GM19328 (cell line): ENCODE data around the gene RNF181.
A peak's percentile ranks its signal among the peaks of the same experiment; 100 is the strongest.
"Not testable (repeated sequence)": the region's sequence is repeated elsewhere in the genome, so short reads cannot be mapped to it uniquely, and the experiment has no call there.

Experiments
- ATAC-seq: cut with Tn5 transposase; IDR thresholded peaks from one replicate; pipeline ENCODE4 v1.9.1; 2021; ENCODE audit warnings: mild to moderate bottlenecking, moderate library complexity; ENCODE audit not compliant: unreplicated experiment

RNF181 gene

DNA sequence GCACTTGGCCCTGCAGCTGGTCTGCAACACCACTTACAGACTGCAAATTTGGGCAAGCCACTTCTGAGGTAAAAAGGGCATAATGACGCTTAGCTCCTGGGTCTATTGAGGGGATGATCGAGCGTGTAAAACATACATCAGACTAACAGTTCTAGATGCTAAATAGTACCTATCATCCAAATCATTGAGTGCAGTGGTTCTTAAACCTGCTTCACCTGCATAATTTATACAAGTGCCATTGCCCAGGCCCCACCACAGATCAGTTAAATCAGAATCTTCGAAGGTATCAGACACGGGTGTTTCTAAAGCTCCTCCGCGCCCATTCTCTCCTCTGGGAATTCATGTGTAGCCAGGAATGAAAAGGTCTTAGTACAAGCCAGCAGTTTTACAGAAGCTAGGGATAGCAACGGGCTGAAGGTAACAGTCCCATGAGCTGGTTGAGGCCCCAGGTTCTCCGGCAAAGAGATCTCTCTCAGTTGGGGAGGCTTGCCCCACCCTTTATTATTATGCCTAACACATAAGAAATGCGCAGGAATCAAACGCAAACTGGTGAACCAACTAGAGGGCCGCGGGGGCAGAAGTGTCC, 737 bp upstream of the RNF181 start:
- ATAC-seq = no peak

- no peak for ATAC-seq
Measured at GRCh38 chr2:85596026-85596333, 435 bp downstream of the RNF181 start.

- ATAC-seq = no peak
Measured at GRCh38 chr2:85596486-85597143, 1.1 kb downstream of the RNF181 start.

DNA sequence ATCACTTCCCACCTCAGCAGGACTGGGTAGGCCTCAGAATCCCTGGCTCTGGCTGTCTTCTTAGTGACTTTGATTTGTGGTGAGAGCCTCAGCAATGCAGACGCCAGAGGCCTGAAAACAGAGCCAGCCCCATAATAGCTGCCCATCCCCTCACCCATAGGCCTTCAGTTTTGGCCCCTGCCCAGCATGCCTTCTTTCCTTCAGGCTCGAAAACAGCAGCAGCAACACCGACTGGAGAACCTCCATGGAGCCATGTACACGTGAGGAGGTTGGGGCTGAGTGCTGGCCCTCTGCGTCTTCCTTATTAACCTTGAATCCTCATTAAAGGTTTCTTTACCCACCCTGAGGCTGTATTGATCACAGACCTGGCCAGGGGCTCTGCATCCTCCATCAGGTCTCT, 1.7 kb downstream of the RNF181 start:
- ATAC-seq = no peak

DNA sequence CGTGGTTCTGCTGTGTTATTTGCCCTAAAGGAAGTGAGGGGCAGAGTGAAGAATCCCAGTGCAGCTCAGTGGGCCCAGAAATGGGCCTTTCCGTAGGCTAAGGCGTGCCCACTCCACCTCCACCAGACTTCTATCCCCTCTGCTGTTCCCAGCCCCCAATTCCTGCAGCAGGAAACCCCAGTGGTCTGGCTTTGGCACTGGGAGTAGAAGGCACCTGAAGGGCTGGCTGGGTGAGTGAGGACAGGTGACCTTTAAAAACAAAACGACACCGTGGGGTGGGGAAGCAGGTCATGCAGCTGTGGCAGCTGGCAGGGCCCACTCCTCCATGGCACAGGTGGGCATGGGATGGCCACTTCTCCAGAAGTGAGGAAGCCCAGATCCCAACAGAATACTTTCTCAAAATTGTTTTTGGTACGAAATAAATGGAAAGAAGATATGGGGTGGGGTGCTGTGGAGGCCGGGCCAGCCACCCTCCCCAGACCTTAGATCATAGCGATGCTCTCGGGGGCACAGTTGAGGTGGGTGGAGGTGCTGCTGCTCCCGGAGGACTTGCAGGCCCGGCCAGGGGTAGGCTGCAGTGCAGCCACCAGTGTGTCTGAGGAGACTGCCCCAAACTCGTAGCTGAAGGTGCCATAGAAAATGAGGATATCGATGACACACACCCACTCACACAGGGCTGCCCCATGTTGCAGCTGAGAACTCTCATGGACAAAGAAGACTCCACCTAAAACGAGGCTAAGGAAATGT, 3.2 kb downstream of the RNF181 start:
- no peak for ATAC-seq

DNA sequence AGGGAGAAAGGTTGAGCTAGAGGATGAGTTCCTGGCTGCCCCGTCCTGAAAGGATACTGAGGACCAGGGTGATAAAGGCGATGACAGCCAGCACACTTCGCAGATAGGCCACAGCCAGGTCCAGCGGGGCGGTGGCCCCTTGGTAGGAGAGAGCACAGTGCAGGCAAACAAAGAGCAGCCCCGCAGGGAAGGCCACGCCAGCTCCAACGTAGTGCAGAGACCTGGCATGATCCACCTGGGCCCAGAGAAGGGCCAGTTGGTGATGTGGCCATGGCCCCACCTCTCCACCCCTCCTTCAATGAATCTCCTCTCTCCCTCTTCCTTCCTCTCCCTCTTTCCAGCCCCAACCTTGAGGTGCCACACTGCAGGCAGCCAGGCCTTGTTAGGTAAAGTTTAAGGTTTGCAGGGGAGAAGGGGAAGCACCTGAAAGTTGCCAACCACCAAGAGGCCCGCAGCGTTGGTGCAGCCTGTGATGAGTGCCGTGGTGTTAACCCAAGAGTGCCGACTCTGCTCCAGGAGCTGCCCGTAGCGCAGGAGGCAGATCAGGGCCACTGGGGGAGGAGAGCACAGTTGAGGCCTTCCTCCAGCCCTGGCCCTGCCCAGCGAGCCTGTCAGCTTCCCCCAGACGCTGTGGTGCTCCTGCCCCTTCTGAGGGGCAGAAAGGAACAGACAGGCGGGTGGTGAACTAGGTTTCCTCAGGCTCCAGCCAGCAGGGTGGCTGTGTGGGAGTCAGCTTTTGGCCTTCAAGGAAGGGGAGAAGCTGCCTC, 4.1 kb downstream of the RNF181 start:
- no peak for ATAC-seq

DNA sequence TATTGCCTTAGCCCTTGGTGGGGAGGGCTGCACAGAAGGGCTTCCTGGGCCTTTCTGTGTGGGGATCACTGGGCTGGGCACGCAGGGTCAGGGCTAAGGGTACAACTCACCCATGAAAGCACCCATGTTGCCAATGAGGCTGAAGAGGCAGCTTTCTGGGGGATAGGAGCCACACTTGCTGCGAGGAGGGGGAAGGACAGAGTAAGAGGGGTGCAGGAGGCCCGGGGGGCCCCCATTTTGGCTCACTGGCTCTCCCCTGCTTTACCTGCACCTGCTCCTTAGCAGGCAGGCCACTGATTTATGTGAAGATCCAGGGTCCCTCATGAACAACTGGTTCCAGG, 4.7 kb downstream of the RNF181 start:
- no peak for ATAC-seq

DNA sequence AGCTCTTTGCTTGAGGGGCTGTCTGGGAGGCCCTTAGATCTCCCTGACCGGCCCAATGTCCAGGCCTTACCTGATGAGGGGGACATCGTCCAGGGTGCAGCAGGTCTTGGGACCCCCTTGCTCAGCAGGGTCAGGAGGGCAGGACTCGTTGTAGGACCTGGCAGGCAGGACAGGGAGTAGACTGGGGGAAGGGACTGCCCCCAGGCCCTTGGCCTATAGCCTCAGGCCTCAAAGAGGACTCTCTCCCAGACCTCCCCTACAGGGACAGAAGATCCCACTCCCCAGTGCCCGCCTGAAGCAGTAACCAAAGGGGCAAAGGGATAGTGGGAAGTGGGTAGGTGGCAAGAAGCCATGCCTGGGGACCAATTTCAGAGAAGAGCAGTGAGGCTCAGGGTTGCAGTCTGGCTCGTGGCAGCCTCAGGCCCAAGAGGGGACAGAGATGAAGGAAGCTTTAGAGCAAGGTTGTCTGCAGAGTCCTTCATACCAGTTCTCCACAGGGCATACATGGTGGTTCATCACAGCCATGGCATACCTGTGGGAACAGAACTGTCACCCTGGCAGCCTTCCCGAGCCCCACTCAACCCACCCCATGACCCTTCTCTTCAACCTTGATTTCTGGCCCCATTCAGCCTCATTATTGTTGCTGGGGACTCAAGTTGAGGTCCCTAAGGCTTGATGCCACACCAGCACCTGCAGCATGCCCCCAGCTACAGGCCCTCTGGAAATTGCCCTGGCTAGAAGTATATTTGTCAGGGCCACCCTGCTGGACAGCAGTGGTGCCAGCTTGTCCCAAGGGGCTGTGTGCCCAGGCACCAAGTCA, 5.6 kb downstream of the RNF181 start:
- no peak for ATAC-seq

DNA sequence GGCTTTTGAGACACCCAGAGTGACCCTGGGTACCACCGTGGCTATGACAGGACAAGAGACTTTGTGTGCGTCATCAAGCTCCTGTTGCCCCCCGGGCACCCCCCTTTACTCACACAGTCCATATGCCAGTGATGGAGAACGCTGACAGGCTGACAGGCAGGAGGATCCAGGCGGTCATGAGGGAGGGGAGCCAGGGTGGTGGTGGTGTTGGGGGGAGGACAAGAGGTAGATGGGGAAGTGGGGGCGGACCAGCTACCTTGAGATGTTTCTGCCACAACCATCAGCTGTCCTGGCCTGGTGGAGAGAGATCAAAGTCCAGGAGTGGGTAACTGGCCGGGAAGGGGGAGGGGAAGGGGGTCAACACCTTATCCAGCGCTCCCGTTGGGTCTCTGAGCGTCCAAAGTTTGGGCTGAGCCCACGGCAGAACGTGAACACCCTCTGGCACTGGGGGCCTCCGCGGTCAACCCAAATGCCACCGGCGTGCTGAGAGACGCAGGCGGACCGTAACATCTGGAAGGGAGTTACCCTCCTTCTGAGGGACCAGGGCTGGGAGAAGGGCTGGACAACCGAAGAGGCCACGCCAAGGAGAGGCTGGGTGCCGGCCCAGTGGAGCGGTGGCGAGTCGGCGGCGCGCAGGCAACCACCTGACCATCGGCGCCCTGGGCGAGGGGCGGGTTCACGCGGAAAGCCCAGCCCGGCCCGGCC, 6.4 kb downstream of the RNF181 start:
- ATAC-seq = peak; percentile 26

GRCh38 chr2:85602476-85603234, 7.1 kb downstream of the RNF181 start, which contains the start of gene TMEM150A:
TSS of gene TMEM150A (minus strand) at chr2:85602698. CDS start at chr2:85601948, 750 bp downstream.
- ATAC-seq = peak; percentile 97

DNA sequence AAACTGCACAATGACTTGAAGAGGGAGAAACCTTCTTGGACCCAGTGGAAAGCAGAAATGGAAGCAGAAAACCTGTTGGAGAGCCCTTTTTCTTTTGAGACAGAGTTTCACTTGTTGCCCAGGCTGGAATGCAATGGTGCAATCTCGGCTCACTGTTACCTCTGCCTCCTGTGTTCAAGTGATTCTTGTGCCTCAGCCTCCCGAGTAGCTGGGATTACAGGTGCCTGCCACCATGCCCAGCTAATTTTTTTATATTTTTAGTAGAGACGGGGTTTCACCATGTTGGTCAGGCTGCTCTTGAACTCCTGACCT, 8.5 kb downstream of the RNF181 start:
- ATAC-seq = not testable (repeated sequence)

DNA sequence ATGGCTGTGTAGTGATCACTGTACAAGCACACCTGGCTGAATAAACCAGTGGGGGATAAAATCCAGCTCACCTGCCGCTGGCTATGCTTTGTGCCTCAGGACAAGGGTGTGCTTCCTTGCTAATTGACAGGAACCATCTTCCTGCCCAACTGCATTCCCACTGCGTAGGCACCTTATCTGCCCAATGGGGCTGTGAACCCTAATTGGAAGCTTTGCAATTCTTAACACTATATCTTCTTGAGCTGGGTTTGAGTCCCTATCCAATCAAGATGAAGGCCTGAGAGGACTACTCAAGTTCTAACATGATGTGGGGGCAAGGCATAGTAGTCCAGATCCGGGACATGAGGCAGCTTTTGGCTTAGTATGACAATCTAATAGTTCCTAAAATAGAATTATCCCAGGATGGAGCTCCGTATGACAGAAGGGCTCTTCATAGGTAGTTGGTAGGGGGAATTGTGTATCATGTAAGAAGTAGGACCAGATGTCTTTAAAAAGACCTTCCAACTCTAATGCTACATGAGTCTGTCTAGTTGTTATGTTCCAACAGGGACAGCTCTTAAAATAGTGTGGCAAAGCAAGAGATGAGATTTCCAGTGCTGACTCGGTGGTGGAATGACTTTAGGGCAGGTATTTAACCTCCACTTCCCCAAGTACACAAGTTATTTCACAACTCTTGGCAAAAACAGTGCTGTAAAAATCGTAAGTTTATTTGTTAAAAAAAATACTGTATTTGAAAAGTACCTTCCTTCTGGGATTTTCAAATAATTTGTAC, 9.2 kb downstream of the RNF181 start:
- no peak for ATAC-seq

DNA sequence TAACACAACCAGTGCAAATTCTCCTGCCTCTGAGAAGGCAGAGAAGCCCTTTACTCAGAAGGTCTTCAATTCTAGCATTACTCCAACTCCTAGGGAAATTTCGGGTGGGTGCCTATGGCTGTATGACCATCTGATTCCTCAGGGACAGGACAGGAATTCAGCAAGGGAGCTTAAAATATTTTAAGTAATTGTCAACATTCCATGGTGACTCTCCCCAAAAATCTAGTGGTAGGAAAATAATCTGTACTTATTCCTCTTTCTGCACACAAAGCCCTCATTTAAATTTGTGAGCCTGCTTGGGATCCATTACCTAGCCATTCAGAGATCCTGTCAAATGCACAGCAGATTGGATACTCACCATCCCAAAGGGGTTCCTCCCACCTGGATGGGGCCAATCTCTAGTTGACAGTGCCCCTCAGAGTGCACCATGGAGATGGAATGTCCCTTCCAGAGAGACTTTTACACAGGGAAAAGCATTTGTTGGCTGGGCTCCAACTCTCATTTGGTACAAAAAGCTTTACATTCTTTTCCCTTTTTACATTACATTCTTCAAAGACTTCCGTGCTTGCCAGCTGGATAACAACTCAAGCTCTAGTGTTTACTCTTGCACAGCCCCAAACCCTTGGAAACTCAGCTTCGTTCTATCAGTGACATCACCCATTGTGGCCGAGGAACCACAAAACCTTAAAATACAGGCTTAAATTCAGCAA, 10.0 kb downstream of the RNF181 start:
- ATAC-seq = no peak

DNA sequence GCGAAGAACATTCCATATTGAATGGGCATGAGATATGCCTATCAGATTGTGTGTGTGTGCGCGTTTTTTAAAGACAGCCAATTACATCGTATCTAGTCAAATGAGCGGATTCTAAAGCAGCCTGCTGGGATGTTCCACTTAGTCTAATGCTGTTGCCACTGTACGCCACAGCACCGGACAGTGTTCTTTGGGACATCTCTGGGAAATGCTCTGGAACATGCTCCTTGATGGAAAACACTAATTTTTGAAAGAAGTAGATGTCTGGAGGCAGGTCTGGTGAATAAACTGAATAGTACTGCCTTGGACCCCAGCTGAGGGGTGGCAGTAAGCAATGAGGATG, 10.5 kb downstream of the RNF181 start:
- ATAC-seq = no peak

- ATAC-seq = no peak
Measured at GRCh38 chr2:85607268-85608215, 12.0 kb downstream of the RNF181 start.

- no peak for ATAC-seq
Measured at GRCh38 chr2:85611217-85611704, 15.7 kb downstream of the RNF181 start.
